ENCODE results near the gene RELB. TPM values are rescaled to one million over a fixed set of nuclear protein-coding genes. Genes with fewer than 3 reads are reported as not detected.

RELB gene
- total and polyA plus RNA-seq, 10 of the 15 experiments (the other 5 are each of a cell fraction or from before 2014, with no cell fraction given), result 0.66 to 43.8 (median 12.8) TPM

DNA sequence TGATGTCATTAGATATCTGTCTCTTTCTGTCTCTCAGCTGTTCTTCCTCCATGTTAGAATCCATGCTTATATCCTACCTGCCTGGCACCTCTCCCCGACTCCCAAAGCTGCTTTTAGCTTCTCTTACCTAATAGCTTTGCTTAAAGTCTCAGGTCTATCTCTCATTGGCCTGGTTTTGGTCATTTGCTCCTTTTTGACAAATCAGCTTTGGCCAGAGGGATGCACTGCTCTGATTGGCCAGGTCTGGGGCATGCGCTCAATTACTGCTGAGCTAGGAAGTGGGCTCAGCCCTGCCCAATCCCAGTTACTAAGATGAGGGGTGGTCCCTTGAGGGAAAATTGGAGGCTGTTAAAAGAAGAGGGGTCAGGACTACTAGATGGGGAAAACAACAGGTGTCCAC lies 26.1 kb downstream of the RELB start:
- ATAC-seq, result peak; percentile 38; the same call in 1 of the 3 replicates
- 94% methylated on average over 2 of the region's 2 CpGs for WGBS (ENCODE audit: insufficient coverage, insufficient replicate concordance, low lambda C conversion rate, missing lambda C conversion rate)
- TF ChIP-seq TAF1 (IDR thresholded peaks at IDR 0.05; ENCODE audit: borderline replicate concordance, low read depth, low read length), result no peak
- TF ChIP-seq BACH1 (IDR thresholded peaks at IDR 0.05; ENCODE audit: borderline replicate concordance), result no peak
- TF ChIP-seq ATF7 (IDR thresholded peaks at IDR 0.05; ENCODE audit: low read depth), result no peak
- no peak for TF ChIP-seq PAX5 (IDR thresholded peaks at IDR 0.05; ENCODE audit: borderline replicate concordance, low read depth, low read length)
- TF ChIP-seq, protein P1, sequence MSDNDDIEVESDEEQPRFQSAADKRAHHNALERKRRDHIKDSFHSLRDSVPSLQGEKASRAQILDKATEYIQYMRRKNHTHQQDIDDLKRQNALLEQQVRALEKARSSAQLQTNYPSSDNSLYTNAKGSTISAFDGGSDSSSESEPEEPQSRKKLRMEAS (IDR thresholded peaks at IDR 0.05; ENCODE audit: low read depth, low read length), result no peak
- TF ChIP-seq ZNF217 (IDR thresholded peaks at IDR 0.05), result no peak
- TF ChIP-seq, protein P2, sequence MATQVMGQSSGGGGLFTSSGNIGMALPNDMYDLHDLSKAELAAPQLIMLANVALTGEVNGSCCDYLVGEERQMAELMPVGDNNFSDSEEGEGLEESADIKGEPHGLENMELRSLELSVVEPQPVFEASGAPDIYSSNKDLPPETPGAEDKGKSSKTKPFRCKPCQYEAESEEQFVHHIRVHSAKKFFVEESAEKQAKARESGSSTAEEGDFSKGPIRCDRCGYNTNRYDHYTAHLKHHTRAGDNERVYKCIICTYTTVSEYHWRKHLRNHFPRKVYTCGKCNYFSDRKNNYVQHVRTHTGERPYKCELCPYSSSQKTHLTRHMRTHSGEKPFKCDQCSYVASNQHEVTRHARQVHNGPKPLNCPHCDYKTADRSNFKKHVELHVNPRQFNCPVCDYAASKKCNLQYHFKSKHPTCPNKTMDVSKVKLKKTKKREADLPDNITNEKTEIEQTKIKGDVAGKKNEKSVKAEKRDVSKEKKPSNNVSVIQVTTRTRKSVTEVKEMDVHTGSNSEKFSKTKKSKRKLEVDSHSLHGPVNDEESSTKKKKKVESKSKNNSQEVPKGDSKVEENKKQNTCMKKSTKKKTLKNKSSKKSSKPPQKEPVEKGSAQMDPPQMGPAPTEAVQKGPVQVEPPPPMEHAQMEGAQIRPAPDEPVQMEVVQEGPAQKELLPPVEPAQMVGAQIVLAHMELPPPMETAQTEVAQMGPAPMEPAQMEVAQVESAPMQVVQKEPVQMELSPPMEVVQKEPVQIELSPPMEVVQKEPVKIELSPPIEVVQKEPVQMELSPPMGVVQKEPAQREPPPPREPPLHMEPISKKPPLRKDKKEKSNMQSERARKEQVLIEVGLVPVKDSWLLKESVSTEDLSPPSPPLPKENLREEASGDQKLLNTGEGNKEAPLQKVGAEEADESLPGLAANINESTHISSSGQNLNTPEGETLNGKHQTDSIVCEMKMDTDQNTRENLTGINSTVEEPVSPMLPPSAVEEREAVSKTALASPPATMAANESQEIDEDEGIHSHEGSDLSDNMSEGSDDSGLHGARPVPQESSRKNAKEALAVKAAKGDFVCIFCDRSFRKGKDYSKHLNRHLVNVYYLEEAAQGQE (IDR thresholded peaks at IDR 0.05; ENCODE audit: low read depth, low read length), result no peak
- TF ChIP-seq, protein P3, sequence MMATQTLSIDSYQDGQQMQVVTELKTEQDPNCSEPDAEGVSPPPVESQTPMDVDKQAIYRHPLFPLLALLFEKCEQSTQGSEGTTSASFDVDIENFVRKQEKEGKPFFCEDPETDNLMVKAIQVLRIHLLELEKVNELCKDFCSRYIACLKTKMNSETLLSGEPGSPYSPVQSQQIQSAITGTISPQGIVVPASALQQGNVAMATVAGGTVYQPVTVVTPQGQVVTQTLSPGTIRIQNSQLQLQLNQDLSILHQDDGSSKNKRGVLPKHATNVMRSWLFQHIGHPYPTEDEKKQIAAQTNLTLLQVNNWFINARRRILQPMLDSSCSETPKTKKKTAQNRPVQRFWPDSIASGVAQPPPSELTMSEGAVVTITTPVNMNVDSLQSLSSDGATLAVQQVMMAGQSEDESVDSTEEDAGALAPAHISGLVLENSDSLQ (IDR thresholded peaks at IDR 0.05), result no peak
- no peak for TF ChIP-seq IKZF1 (conservative IDR thresholded peaks at IDR 0.05)
- H3K4me3 ChIP-seq, result no peak overlapping the region
- no peak overlapping the region for H3K27ac ChIP-seq (ENCODE audit: control insufficient read depth, insufficient read depth)
- intact Hi-C loops (cut with micrococcal nuclease; ENCODE audit: unreplicated experiment) (no loop called here), in situ Hi-C loops (cut with MboI) (no loop called here)
- no peak for DNase-seq (ENCODE audit: low read depth, low spot score)
- no peaks in the 10 kb centered on the region for H3K79me2 ChIP-seq (ENCODE audit: control insufficient read depth, insufficient read depth, low read length)
- H4K20me1 ChIP-seq (ENCODE audit: control insufficient read depth, insufficient read depth), result no peaks in the 10 kb centered on the region
- H3K9ac ChIP-seq (ENCODE audit: control insufficient read depth, insufficient read depth, low read length), result no peak overlapping the region
- H2AFZ ChIP-seq (ENCODE audit: control insufficient read depth, low read depth, low read length), result no peak overlapping the region
- CTCF ChIA-PET, result no interaction called here
- H3K4me1 ChIP-seq (ENCODE audit: control insufficient read depth, insufficient read depth, low read length), result no peaks in the 10 kb centered on the region
- POLR2A ChIA-PET, result interaction anchor here (1.5 kb wide), 1 partner anchor 17 kb away, joined by 4 read pairs; no protein-coding TSS in a partner anchor
- FAIRE-seq, result no peak
- no peak overlapping the region for H3K4me2 ChIP-seq (ENCODE audit: control insufficient read depth, insufficient read depth)
- peaks cover 9 to 18% of the 10 kb centered on the region in 2 experiments; a peak in 3 of 4 replicates for H3K36me3 ChIP-seq (ENCODE audit: control insufficient read depth in 2 of 2, insufficient read depth in 2 of 2, low read length in 1 of 2)
- no peaks in the 10 kb centered on the region for H3K27me3 ChIP-seq (replicated peaks in 1 of 2; ENCODE audit: control insufficient read depth in 2 of 2, insufficient read depth in 2 of 2, low read length in 1 of 2)
- no TSS peak for BruUV-seq (replicated peaks)
- SMC1A ChIA-PET (ENCODE audit: uncharacterized antibody, unreplicated experiment), result interaction anchor here (1.0 kb wide), 1 partner anchor 11 kb away, joined by 3 read pairs; the partner anchor contains the start of gene CLASRP
- no peaks in the 10 kb centered on the region for H3K9me3 ChIP-seq (replicated peaks; ENCODE audit: control insufficient read depth, insufficient read depth, low read length)
- RAD21 ChIA-PET (ENCODE audit: unreplicated experiment), result interaction anchor here (1.9 kb wide), 1 partner anchor 11 kb away, joined by 5 read pairs; the partner anchor contains the start of gene CLASRP
